ENCODE data around the gene P2RX3.

DNA sequence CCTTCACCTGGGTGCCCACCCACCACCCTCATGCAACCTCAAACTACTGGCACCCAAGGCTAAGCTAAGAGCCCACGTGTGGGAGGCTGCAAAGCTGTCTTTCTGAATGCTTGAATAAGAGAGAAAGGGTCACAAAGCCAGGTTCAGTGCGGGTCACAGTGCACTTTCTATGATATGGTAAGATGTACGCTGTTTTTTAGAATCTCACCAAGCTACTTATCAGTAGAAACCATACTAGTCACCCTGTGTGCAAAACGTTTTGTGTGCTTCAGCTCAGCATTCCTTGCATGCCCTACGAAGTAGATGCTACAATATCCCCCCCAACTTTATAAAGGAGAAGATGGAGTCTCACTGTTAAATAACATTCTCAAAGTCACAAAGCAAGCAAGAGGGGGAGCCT, 14.9 kb downstream of the P2RX3 start:
- TF ChIP-seq, protein P1, sequence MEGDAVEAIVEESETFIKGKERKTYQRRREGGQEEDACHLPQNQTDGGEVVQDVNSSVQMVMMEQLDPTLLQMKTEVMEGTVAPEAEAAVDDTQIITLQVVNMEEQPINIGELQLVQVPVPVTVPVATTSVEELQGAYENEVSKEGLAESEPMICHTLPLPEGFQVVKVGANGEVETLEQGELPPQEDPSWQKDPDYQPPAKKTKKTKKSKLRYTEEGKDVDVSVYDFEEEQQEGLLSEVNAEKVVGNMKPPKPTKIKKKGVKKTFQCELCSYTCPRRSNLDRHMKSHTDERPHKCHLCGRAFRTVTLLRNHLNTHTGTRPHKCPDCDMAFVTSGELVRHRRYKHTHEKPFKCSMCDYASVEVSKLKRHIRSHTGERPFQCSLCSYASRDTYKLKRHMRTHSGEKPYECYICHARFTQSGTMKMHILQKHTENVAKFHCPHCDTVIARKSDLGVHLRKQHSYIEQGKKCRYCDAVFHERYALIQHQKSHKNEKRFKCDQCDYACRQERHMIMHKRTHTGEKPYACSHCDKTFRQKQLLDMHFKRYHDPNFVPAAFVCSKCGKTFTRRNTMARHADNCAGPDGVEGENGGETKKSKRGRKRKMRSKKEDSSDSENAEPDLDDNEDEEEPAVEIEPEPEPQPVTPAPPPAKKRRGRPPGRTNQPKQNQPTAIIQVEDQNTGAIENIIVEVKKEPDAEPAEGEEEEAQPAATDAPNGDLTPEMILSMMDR (conservative IDR thresholded peaks at IDR 0.05) = no peak
- no peak for TF ChIP-seq ZFX (IDR thresholded peaks at IDR 0.05)

All from C4-2B (cell line).